ENCODE measurements around the gene MDP1.
"Not testable (repeated sequence)": the region's sequence is repeated elsewhere in the genome, so short reads cannot be mapped to it uniquely, and the experiment has no call there.

MDP1 gene

GRCh38 chr14:24219521-24219920, 3.7 kb upstream of the MDP1 start:
- TF ChIP-seq RARB (CRISPR knock-in tag; IDR thresholded peaks at IDR 0.05) (no peak), TCF4 (CRISPR knock-in tag; IDR thresholded peaks at IDR 0.05; ENCODE audit: borderline replicate concordance) (no peak), POU6F1 (CRISPR knock-in tag; IDR thresholded peaks at IDR 0.05; ENCODE audit: borderline replicate concordance, low read depth) (no peak), ZNF70 (CRISPR knock-in tag; IDR thresholded peaks at IDR 0.05) (no peak), ARNTL (CRISPR knock-in tag; IDR thresholded peaks at IDR 0.05; ENCODE audit: borderline replicate concordance, low read depth) (no peak), ZNF565 (CRISPR knock-in tag; conservative IDR thresholded peaks at IDR 0.05; ENCODE audit: low read depth) (no peak), ZFP30 (CRISPR knock-in tag; IDR thresholded peaks at IDR 0.05) (no peak), PATZ1 (CRISPR knock-in tag; IDR thresholded peaks at IDR 0.05; ENCODE audit: borderline replicate concordance) (no peak), TSHZ2 (CRISPR knock-in tag; IDR thresholded peaks at IDR 0.05) (no peak), ISL1 (CRISPR knock-in tag; IDR thresholded peaks at IDR 0.05) (no peak), ZNF8 (CRISPR knock-in tag; IDR thresholded peaks at IDR 0.05) (no peak), SNAI2 (CRISPR knock-in tag; IDR thresholded peaks at IDR 0.05) (no peak), ESRRG (CRISPR knock-in tag; IDR thresholded peaks at IDR 0.05) (no peak), CREB5 (CRISPR knock-in tag; IDR thresholded peaks at IDR 0.05; ENCODE audit: low read depth) (no peak)
- ATAC-seq = no peak

GRCh38 chr14:24219080-24219479, 3.2 kb upstream of the MDP1 start:
- ATAC-seq = no peak
- TF ChIP-seq OSR1 (CRISPR knock-in tag; IDR thresholded peaks at IDR 0.05) = no peak
- no peak for TF ChIP-seq GLIS3 (CRISPR knock-in tag; IDR thresholded peaks at IDR 0.05)
- no peak for TF ChIP-seq PPARA (CRISPR knock-in tag; IDR thresholded peaks at IDR 0.05; ENCODE audit: borderline replicate concordance)
- no peak for TF ChIP-seq CSDC2 (CRISPR knock-in tag; IDR thresholded peaks at IDR 0.05)
- TF ChIP-seq ZNF70 (CRISPR knock-in tag; IDR thresholded peaks at IDR 0.05) = no peak
- no peak for TF ChIP-seq BACH2 (CRISPR knock-in tag; IDR thresholded peaks at IDR 0.05; ENCODE audit: borderline replicate concordance)
- TF ChIP-seq CSRNP3 (CRISPR knock-in tag; IDR thresholded peaks at IDR 0.05) = no peak
- no peak for TF ChIP-seq TCF4 (CRISPR knock-in tag; IDR thresholded peaks at IDR 0.05; ENCODE audit: borderline replicate concordance)
- TF ChIP-seq ZNF565 (CRISPR knock-in tag; conservative IDR thresholded peaks at IDR 0.05; ENCODE audit: low read depth) = no peak
- TF ChIP-seq SNAI2 (CRISPR knock-in tag; IDR thresholded peaks at IDR 0.05) = no peak
- no peak for TF ChIP-seq ISL1 (CRISPR knock-in tag; IDR thresholded peaks at IDR 0.05)

GRCh38 chr14:24216876-24217275, 1.0 kb upstream of the MDP1 start:
- not testable (repeated sequence) for ATAC-seq

GRCh38 chr14:24216345-24216699, 456 bp upstream of the MDP1 start:
- TF ChIP-seq SNAI2 (CRISPR knock-in tag; IDR thresholded peaks at IDR 0.05) = no peak
- TF ChIP-seq CSRNP3 (CRISPR knock-in tag; IDR thresholded peaks at IDR 0.05) = no peak
- TF ChIP-seq ISL1 (CRISPR knock-in tag; IDR thresholded peaks at IDR 0.05) = no peak
- TF ChIP-seq RARB (CRISPR knock-in tag; IDR thresholded peaks at IDR 0.05) = no peak
- TF ChIP-seq ZFP30 (CRISPR knock-in tag; IDR thresholded peaks at IDR 0.05) = no peak
- TF ChIP-seq OSR1 (CRISPR knock-in tag; IDR thresholded peaks at IDR 0.05) = no peak
- no peak for TF ChIP-seq TOX (CRISPR knock-in tag; IDR thresholded peaks at IDR 0.05; ENCODE audit: borderline replicate concordance)
- no peak for TF ChIP-seq PATZ1 (CRISPR knock-in tag; IDR thresholded peaks at IDR 0.05; ENCODE audit: borderline replicate concordance)
- no peak for TF ChIP-seq TCF4 (CRISPR knock-in tag; IDR thresholded peaks at IDR 0.05; ENCODE audit: borderline replicate concordance)
- ATAC-seq = no peak

All from SK-N-SH treated with all-trans-retinoic acid at 6 μM for 48 hours (cell line).